Measurements from ENCODE around the gene EFTUD2. TPM values are rescaled to one million over a fixed set of nuclear protein-coding genes. Genes with fewer than 3 reads are reported as not detected.

The EFTUD2 gene
- total RNA-seq, 1 donor from 2014 or later, result 102 TPM

DNA sequence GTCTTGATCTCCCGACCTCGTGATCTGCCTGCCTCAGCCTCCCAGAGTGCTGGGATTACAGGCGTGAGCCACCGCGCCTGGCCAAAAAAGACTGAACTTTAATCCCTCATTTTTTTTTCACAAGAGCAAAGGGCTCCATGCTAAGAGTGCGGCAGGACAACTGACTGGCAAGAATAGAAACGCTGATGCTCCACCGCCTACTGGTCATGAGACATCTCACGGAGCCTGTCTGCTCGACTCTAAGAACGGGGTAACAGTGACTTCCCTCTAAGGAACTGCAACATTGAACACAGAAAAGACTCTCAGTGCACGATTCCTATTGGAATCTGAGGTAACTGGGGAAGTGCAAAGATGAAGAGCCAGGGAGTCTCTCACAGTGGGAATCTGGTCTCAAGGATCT lies 27.7 kb downstream of the EFTUD2 start:
- Mint-ChIP-seq H3K36me3 (ENCODE audit: unreplicated experiment) (no peaks in the 10 kb centered on the region), H3K4me3 (ENCODE audit: unreplicated experiment) (peak overlapping the region; percentile 25), H3K27ac (ENCODE audit: unreplicated experiment) (no peak overlapping the region)

DNA sequence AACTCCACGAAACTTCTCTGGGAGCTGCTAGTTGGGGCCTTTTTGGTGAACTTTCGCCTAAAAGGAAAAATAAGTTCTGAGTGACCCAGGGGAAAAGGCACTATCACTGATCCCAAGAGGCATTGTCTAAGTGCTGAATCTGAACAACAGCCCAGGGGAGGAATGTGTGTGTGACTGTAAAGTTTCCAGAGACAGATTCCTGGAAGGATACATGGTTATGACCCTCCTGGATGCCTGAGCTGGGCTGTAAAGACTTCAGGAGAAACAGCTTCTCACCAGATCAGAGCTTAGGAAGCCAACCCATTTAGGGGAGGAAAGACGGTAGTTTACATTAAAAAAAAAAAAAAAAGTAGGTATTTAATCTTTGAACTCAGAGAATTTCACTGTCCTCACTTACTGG lies 31.4 kb downstream of the EFTUD2 start:
- TF ChIP-seq, protein P1, sequence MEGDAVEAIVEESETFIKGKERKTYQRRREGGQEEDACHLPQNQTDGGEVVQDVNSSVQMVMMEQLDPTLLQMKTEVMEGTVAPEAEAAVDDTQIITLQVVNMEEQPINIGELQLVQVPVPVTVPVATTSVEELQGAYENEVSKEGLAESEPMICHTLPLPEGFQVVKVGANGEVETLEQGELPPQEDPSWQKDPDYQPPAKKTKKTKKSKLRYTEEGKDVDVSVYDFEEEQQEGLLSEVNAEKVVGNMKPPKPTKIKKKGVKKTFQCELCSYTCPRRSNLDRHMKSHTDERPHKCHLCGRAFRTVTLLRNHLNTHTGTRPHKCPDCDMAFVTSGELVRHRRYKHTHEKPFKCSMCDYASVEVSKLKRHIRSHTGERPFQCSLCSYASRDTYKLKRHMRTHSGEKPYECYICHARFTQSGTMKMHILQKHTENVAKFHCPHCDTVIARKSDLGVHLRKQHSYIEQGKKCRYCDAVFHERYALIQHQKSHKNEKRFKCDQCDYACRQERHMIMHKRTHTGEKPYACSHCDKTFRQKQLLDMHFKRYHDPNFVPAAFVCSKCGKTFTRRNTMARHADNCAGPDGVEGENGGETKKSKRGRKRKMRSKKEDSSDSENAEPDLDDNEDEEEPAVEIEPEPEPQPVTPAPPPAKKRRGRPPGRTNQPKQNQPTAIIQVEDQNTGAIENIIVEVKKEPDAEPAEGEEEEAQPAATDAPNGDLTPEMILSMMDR (IDR thresholded peaks at IDR 0.05; ENCODE audit: partially characterized antibody, unreplicated experiment), result no peak
- Mint-ChIP-seq H3K27ac (ENCODE audit: unreplicated experiment) (no peak overlapping the region), H3K36me3 (ENCODE audit: unreplicated experiment) (no peaks in the 10 kb centered on the region), H3K9me3 (ENCODE audit: unreplicated experiment) (no peaks in the 10 kb centered on the region), H3K4me3 (ENCODE audit: unreplicated experiment) (no peak overlapping the region), H3K4me1 (ENCODE audit: low read depth, unreplicated experiment) (no peaks in the 10 kb centered on the region), H3K27me3 (ENCODE audit: unreplicated experiment) (no peaks in the 10 kb centered on the region)
- no peak for DNase-seq

More for the DNA sequence above, 27.7 kb downstream of the EFTUD2 start:
- Mint-ChIP-seq H3K27me3 (ENCODE audit: unreplicated experiment) (no peaks in the 10 kb centered on the region), H3K4me1 (ENCODE audit: low read depth, unreplicated experiment) (no peaks in the 10 kb centered on the region), H3K9me3 (ENCODE audit: unreplicated experiment) (no peaks in the 10 kb centered on the region)
- TF ChIP-seq, protein P1 (IDR thresholded peaks at IDR 0.05; ENCODE audit: partially characterized antibody, unreplicated experiment), result no peak
- DNase-seq, result no peak

DNA sequence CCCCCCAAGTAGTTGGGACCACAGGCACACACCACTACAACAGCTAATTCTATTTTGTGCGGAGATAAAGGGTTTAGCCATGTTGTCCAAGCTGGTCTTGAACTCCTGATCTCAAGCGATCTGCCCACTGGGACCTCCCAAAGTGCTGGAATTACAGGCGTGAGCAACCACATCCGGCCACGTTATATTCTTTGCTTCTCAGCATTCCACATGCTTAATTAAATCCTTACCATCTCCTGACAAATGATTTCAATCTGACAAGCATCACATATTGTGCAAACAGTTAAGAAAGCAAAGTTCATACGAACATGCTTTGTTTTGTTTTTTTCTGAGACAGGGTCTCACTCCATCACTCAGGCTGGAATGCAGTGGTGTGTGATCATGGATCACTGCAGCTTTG lies 33.3 kb downstream of the EFTUD2 start:
- Mint-ChIP-seq H3K27me3 (ENCODE audit: unreplicated experiment) (no peaks in the 10 kb centered on the region), H3K4me3 (ENCODE audit: unreplicated experiment) (no peak overlapping the region), H3K36me3 (ENCODE audit: unreplicated experiment) (no peaks in the 10 kb centered on the region), H3K27ac (ENCODE audit: unreplicated experiment) (no peak overlapping the region), H3K9me3 (ENCODE audit: unreplicated experiment) (no peaks in the 10 kb centered on the region), H3K4me1 (ENCODE audit: low read depth, unreplicated experiment) (no peaks in the 10 kb centered on the region)
- DNase-seq, result no peak
- TF ChIP-seq, protein P1 (IDR thresholded peaks at IDR 0.05; ENCODE audit: partially characterized antibody, unreplicated experiment), result no peak

DNA sequence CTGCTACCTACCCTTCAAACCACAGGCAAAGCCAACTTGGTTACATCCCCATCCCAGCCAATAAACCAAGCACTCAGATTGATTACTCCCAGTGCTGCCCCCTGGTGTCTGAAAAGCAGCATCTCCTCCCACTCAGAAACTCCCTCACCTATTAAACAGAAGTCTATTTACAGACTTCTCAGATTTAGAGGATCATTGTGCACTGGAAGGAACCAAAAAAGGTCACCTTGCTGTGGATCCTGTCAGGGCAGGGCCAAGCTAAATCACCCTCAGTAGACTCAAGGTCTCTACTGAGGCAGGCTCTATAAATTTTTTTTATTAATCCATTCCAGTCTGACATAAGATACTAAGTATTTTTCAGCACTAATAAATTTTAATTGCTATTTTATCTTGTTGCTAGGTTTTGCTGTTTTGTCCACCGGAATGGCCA lies 34.0 kb downstream of the EFTUD2 start:
- Mint-ChIP-seq H3K4me1 (ENCODE audit: low read depth, unreplicated experiment) (no peaks in the 10 kb centered on the region), H3K4me3 (ENCODE audit: unreplicated experiment) (no peak overlapping the region), H3K36me3 (ENCODE audit: unreplicated experiment) (no peaks in the 10 kb centered on the region), H3K27me3 (ENCODE audit: unreplicated experiment) (no peaks in the 10 kb centered on the region), H3K27ac (ENCODE audit: unreplicated experiment) (no peak overlapping the region), H3K9me3 (ENCODE audit: unreplicated experiment) (no peaks in the 10 kb centered on the region)
- TF ChIP-seq, protein P1 (IDR thresholded peaks at IDR 0.05; ENCODE audit: partially characterized antibody, unreplicated experiment), result peak; percentile 92
- DNase-seq, result peak; percentile 73

DNA sequence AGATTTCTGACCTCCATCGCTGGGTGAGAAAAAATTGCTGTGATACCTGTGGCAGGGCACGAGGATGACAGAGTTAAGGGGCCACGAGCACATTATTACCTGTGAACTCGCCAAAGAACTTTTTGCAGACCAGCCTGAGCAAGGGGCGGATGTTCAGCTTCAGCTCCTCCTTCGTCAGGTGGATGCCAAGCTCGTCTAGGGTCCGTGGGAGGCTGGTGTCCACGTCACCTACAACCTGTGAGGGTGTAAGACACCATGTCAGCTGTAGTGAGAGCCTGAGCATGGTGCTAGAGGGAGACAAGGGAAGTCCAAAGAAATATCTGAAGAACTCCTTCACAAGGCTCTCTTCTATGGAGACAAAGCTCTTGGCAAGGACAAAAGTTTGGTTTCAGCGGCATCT lies 34.4 kb downstream of the EFTUD2 start:
- DNase-seq, result no peak
- no peak overlapping the region for H3K4me3 Mint-ChIP-seq (ENCODE audit: unreplicated experiment)
- no peak overlapping the region for H3K27ac Mint-ChIP-seq (ENCODE audit: unreplicated experiment)
- TF ChIP-seq, protein P1 (IDR thresholded peaks at IDR 0.05; ENCODE audit: partially characterized antibody, unreplicated experiment), result no peak
- no peaks in the 10 kb centered on the region for H3K27me3 Mint-ChIP-seq (ENCODE audit: unreplicated experiment)
- H3K9me3 Mint-ChIP-seq (ENCODE audit: unreplicated experiment), result no peaks in the 10 kb centered on the region
- H3K36me3 Mint-ChIP-seq (ENCODE audit: unreplicated experiment), result no peaks in the 10 kb centered on the region
- no peaks in the 10 kb centered on the region for H3K4me1 Mint-ChIP-seq (ENCODE audit: low read depth, unreplicated experiment)
